ENCODE measurements around the gene HAP1.

Gene HAP1

GRCh38 chr17:41763327-41763726, 28.9 kb upstream of the HAP1 start:
- no peak for FAIRE-seq

- FAIRE-seq: no peak
Observed at GRCh38 chr17:41762841-41763240, 28.4 kb upstream of the HAP1 start.

- FAIRE-seq: no peak
Observed at GRCh38 chr17:41762391-41762790, 27.9 kb upstream of the HAP1 start.

GRCh38 chr17:41760878-41761277, 26.4 kb upstream of the HAP1 start:
- no peak for FAIRE-seq

GRCh38 chr17:41758601-41759000, 24.2 kb upstream of the HAP1 start:
- FAIRE-seq: no peak

GRCh38 chr17:41754066-41754465, 19.6 kb upstream of the HAP1 start:
- FAIRE-seq: no peak

GRCh38 chr17:41751288-41751687, 16.8 kb upstream of the HAP1 start:
- no peak for FAIRE-seq

- FAIRE-seq: no peak
Observed at GRCh38 chr17:41750862-41751261, 16.4 kb upstream of the HAP1 start.

GRCh38 chr17:41748275-41748674, 13.8 kb upstream of the HAP1 start:
- no peak for FAIRE-seq

- no peak for FAIRE-seq
Observed at GRCh38 chr17:41741709-41742108, 7.3 kb upstream of the HAP1 start.

- FAIRE-seq: no peak
Observed at GRCh38 chr17:41740506-41740905, 6.1 kb upstream of the HAP1 start.

GRCh38 chr17:41739661-41740352, 5.4 kb upstream of the HAP1 start:
- FAIRE-seq: no peak

- no peak for FAIRE-seq
Observed at GRCh38 chr17:41738801-41739112, 4.3 kb upstream of the HAP1 start.

- no peak for FAIRE-seq
Observed at GRCh38 chr17:41738077-41738800, 3.8 kb upstream of the HAP1 start.

- no peak for FAIRE-seq
Observed at GRCh38 chr17:41737680-41738023, 3.2 kb upstream of the HAP1 start.

- FAIRE-seq: no peak
Observed at GRCh38 chr17:41736983-41737679, 2.7 kb upstream of the HAP1 start.

GRCh38 chr17:41735744-41736143, 1.3 kb upstream of the HAP1 start:
- FAIRE-seq: no peak

- no peak for FAIRE-seq
Observed at GRCh38 chr17:41734949-41735313, 488 bp upstream of the HAP1 start.

- FAIRE-seq: no peak
Observed at GRCh38 chr17:41733348-41734138, 900 bp downstream of the HAP1 start.

GRCh38 chr17:41731836-41732235, 2.6 kb downstream of the HAP1 start:
- no peak for FAIRE-seq

- no peak for FAIRE-seq
Observed at GRCh38 chr17:41730479-41730878, 4.0 kb downstream of the HAP1 start.

- no peak for FAIRE-seq
Observed at GRCh38 chr17:41728056-41728455, 6.4 kb downstream of the HAP1 start.

- FAIRE-seq: no peak
Observed at GRCh38 chr17:41725134-41725533, 9.3 kb downstream of the HAP1 start.

Measured in endometrium (tissue), 2 donors.